Astrocyte (in vitro differentiated cells and primary cell): ENCODE data around the gene GPRC5D.

ENCODE experiments used
- EZH2 ChIP-seq: IDR thresholded peaks from 2 replicates; pipeline ENCODE4 v1.6.1; 2012; ENCODE audit warnings: mild to moderate bottlenecking, low read length, inconsistent platforms; ENCODE audit not compliant: insufficient read depth
- TF ChIP-seq, protein P1 (sequence below): IDR thresholded peaks from 2 replicates; pipeline ENCODE4 v1.5.1; 2011; ENCODE audit warnings: low read depth, mild to moderate bottlenecking, inconsistent platforms, low read length, moderate library complexity; ENCODE audit not compliant: insufficient read depth

DNA sequence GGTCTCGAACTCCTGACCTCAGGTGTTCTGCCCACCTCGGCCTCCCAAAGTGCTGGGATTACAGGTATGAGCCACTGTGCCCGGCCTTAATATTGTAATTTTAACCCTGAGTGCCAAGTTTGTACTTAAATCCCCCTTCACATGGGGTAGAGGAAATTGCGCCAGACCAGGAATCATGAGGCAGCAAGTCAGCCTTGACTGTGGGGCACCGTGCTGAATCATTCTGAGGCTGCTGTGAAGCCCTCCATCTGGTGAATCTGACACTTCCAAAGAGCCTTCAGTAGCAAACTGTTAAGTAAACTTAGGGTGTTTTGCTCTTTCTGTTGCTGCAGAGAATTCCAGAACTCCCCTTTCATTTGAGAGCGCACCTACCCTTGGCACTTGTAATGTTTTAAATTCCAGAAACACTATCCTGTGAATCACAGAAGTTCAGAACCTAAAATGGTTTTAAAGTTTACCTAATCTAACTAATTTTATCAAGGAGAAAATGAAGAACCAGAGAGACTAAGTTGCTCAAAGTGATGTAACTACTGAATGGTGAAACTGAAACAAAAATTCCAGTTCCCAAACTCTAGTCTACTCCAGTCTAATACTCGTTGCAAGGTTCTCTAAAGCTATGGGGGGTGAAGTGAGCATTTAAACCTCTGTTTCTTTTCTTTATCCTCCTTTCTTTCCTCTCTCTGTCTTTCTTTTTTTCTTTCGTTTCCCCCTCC lies 40.6 kb upstream of the GPRC5D start:
- TF ChIP-seq, protein P1, sequence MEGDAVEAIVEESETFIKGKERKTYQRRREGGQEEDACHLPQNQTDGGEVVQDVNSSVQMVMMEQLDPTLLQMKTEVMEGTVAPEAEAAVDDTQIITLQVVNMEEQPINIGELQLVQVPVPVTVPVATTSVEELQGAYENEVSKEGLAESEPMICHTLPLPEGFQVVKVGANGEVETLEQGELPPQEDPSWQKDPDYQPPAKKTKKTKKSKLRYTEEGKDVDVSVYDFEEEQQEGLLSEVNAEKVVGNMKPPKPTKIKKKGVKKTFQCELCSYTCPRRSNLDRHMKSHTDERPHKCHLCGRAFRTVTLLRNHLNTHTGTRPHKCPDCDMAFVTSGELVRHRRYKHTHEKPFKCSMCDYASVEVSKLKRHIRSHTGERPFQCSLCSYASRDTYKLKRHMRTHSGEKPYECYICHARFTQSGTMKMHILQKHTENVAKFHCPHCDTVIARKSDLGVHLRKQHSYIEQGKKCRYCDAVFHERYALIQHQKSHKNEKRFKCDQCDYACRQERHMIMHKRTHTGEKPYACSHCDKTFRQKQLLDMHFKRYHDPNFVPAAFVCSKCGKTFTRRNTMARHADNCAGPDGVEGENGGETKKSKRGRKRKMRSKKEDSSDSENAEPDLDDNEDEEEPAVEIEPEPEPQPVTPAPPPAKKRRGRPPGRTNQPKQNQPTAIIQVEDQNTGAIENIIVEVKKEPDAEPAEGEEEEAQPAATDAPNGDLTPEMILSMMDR, result no peak
- no peak for TF ChIP-seq EZH2
